Activated gamma-delta T cell treated with Interleukin-2 at 50 U/mL for 16 hours (primary cell): ENCODE measurements around the gene HIPK3.
"Not testable (repeated sequence)": the region's sequence is repeated elsewhere in the genome, so short reads cannot be mapped to it uniquely, and the experiment has no call there.

Source experiments
- DNase-seq: peaks from one replicate; pipeline ENCODE4 v3.0.0-alpha.2; 2020

The HIPK3 gene

DNA sequence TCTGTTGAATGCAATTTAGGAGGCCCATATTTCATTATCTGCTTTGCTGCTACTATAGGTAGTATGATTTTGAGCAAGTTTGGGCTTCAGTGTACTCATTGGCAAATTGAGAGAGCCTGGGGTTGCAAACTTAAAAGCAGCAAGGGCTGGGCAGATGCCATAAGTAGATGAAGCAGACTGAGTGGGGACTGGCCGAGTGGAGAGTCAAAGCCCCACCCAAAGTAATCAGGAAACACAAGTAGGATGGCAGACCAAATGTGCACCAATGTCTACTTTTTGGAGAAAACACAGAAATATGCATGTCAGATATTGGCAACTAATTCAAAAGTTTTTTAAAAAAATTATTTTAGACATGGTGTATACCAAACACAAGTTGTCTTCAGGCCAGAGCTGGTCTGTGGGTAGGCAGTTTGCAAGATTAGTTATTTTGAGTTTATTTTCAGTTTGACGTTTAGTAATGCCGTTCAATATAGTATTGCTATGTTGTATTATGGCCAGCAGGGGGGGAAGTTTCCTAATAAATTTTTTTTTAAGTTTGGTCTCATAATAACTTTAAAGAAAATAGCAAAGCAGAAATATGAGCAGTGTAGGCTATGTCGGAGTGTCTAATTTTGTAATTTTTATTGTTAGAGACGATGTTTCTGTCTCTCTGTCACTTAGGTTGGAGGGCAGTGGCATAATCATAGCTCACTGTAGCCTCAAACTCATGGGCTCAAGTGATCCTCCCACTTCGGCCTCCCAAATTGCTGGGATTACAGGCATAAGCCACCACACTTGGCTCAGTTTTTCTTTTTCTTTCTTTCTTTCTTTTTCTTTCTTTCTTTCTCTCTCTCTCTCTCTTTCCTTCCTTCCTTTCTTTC, 105.1 kb downstream of the HIPK3 start:
- DNase-seq: no peak

DNA sequence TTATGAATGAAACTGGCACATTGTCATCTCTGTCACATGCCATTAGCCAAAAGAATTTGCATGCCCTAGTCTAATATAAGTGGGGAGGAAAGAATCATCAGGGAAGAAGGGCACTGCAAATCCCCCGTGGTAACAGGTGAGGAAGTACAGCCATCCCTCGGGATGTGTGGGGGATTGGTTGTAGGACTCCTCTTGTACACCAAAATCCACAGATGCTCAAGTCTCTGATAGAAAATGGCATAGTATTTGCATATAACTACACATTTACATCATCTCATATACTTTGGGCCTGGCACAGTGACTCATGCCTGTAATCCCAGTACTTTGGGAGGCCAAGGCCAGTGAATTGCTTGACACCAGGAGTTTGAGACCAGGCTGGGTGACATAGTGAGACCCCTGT, 109.7 kb downstream of the HIPK3 start:
- DNase-seq: no peak

DNA sequence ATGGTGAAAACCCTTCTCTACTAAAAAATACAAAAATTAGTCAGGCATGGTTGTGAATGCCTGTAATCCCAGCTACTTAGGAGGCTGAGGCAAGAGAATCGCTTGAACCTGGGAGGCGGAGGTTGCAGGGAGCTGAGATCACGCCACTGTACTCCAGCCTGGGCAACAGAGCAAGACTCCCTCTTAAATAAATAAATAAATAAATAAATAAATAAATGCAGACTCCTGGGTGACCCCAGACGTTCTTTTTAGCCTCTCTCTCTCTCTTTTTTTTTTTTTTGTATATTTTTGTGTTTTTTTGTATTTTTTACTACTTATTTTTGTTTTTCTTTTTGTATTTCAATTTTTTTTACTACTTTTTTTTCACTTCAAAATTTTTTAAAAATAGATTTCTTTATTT, 111.3 kb downstream of the HIPK3 start:
- not testable (repeated sequence) for DNase-seq

DNA sequence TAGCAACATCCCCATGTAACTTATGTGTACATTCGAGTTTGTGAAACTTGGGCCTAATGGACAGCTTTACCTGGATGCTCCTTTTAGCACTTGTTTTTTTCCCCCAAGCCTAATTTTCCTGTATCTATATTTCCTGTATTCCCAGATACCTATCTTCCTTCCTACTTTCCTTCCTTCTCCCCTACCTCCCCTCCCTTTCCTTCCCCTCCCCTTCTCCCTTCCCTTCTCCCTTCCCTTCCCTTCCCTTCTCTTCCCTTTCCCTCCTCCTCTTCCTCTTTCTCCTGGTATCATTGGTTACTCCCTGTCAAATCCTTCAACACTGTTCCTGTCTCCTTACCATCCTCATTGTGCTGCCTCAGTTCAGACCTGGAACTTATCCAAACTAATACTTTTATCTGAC, 111.8 kb downstream of the HIPK3 start:
- DNase-seq: no peak

DNA sequence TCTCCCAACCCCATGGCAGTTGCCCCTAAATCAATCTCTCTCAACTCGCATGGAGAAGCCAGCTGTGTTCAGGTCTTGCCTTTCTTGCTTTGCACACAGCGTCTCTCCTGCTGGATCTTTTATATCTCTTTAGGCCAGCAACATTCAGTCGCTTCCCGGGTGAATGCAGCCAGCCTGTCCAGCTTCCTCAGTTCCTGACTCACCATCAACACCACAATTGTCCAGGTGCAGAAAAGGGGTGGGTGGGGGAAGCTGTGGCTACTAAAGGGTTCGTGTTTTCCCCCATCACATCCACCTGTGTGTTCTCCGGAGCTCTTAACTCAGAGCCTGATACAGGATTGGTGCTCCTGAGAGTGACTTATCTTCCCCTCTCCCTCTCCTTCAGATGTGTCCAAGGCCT, 116.5 kb downstream of the HIPK3 start:
- no peak for DNase-seq

DNA sequence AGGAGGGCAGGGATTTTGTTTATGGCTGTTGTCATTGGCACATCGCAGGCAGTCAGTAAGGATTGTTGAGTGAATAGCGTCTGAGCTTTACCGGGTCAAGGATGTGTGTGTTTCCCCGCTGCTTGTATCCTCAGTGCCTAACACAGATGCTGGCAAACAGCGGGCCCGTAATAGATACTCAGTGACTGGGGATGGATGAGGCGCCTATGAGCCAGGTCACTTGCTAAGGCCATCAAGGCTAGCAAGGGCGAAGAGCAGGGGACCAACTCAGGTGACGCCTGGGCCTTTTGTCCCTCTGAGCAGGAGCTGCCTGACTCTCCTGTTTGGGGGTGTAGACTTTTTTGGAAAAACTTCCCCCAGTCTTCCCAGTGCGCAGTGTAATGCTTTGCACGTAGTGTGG, 118.1 kb downstream of the HIPK3 start:
- no peak for DNase-seq

DNA sequence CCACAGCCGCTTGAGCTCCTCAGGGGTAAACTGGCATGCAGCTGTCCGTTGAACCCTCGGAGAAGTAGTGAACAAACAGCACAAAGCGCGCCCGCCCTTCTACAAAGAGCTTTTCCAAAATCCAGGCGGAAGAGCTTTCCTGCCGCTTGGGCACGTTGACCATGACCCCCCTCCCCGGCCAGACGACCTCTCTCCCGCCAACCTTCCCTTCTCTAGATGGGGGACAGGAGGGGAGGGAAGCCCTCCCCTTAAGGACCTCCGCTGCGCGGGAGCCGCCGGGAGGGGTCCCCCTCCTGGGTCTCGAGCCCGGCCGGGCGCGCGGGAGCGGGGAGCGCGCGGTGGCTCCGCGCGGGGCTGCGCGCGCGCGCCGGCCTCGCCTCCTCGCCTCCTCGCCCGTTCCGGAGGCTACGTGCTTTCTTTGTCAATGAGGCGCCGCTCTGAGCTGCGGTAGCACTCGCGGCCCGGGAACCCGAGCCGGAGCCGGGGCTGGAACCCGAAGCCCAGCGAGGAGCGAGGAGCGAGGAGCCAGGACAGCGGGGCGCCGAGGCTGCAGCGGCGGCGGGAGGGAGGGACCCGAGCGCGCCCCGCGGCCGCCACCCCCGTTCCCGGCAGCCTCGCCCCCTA, 118.6 kb downstream of the HIPK3 start, which contains the start of gene KIAA1549L:
Gene KIAA1549L, plus strand, starts transcription at position 421 of the 624 bp plus-strand sequence.
- no peak for DNase-seq

DNA sequence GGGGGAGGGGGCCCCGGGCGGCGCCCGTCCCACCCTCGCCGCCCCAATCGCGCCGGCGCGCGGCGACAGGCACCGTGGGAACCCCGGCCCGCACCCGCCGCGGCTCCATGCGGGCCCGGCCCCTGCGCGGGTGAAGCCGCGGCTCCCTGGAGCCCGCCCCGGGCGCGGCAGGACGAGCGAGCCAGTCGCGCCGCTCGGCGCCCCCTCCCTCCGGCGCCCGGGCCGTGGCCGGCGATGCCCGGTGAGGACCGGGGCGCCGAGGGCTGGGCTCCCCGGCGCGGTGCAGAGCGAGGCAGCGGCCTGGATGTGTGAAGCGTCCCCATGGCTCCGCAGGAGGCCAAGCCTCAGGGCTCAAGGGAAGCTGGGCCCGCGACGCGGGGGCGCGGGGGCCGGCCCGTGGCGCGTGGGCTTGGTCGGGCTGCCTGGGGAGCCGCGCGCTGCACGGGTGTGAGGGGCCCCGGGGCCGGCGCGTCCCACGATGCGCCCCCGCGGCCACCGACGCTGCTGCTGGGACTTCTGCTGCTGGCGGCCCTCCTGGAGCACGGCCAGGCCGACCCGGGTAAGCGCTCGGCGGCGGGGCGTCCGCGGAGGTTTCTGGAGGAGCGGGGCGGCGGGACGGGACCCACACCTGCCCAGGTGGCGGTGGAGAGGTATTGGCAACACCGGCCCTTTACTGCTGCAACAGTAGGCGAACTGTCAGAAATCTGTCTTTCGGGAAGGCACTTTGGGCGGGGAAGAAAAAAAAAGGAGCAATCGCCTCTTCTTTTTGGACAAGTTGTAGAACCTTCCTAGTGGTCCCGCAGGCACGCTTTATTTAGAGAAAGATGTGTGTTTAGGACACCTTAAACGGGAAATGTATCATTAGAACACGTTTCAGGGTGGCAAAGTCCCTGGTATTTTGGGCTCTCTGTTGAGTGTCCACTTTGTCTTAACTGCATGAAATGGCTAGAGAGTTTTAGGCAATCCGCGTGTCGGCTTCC, 119.4 kb downstream of the HIPK3 start:
- no peak for DNase-seq

DNA sequence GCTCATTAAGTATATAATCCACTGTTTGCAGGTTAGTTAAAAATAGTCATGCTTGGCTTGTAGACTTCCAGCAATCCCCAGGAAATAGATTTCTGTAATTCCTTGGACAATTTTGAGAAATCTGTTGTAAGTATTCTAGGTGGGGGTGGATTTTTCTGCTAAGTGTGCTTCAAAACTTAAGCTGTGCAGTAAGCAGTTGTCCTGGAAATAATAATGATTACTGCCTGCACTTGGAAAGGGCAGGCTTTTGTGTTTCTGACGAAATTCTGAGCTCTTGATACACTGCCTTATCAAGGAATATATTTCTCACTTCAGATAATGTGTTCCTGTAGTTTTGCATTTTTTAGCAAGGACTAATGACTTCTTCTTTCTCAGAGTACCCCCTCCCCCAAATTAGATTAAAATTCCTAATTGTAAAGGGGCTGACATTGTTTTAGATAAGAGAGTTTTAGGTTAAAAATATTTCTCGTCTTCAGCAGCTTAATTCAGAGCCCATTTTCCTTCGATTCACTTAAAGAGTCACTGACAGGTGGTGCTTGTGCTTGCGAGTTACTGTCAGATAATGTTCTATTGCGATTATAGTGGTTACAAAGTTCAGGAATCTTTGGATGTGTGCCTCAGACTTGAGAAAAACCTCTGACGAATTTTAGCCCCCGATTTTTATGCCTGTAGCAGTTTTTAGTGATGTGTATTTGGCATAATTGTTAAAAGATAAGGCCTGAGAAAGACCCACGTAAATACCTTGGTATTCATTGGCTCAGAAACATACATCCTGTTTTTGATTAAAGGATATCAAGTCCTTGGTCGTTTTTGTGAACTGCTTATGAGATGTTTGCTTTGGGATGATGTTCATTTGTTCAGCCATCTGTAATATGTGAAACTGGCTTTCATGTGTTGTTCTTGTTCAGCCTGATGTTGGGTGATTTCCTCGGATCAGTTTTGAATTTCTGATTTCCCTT, 120.5 kb downstream of the HIPK3 start:
- no peak for DNase-seq

DNA sequence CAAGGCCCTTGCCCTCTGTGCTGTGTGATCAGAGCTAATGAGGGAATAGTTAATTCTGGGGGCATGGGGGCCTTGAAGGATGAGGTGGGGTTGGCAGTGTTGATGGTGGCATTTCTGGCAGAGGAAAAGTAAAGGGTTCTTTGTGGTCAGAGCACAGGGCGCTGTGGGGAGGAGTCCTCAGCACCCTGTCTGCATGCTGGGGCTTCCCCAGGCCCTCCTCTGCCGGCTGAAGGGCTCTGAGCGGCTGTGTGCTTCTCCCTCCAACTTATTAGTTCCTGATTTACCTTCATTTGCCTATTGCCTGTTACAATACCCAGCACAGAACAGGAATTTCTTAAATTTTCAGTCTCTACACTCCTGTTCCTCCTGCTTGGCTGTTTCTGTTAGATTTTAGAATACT, 122.8 kb downstream of the HIPK3 start:
- DNase-seq: no peak

DNA sequence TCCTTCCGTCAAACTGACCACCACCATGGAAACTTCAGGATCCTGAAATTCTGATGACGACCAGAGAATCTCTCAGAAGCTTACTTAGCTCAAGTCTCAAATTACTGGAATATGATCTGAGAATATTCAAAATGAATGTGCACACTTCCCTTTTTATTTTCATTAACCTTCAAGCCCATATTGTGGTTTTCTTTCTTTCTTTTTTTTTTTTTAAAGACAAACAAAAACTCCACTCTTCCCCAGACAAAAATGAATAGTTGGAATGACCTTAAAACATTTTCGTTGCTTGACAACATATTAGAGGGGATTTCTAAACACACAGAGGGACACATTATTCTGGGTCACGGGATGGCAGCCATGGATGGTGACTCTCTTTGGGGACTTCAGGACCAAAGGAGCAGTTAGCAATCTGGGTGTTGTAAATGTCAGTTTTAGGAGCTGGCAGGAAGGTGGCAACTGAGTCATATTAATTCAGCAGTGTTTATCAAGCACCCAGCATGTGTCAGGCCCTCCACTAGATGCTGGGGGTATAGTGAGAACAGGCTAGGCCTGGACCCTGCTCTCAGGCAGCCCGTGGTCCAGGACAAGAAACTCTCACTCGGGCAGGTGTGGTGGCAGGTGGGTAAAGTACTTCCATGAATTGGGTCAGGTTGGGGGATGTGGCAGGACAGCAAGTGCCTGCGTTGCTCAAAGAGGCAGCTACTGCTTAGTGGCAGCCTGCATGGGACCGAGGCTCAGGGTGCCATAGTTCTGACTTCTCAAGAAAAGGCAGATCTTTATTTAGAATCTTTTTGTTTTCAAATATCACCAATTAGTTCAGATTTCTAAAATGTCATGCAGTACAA, 126.1 kb downstream of the HIPK3 start:
- DNase-seq: no peak

DNA sequence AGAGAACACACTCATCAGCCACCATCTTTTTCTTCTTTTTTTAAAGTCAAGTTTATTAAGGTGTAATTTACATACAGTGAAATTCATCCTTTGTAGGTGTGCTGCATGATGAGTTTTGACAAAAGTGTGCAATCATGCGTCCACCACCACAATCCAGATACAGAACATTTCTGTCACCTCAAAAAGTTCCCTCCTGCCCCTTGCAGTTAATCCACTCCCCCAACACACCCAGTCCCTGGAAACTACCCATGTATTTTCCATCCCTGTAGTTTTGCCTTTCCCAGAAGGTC, 126.7 kb downstream of the HIPK3 start:
- DNase-seq: no peak

DNA sequence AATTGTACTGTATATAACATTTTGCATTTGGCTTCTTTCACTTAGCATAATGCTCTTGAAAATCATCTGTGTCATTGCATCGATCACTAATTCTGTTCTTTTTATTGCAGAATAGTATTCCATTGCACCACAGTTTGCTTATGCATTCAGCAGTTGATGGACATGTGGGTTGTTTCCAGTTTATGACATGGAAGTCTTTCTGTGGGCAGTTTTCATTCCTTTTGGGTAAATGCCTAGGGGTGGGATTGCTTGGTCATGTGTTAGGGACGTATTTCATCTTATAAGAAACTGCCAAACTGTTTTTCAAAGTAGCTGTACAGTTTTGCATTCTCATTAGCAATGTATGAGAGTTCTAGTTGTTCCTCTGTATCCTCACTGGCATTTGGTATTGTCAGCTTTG, 127.0 kb downstream of the HIPK3 start:
- DNase-seq: no peak

DNA sequence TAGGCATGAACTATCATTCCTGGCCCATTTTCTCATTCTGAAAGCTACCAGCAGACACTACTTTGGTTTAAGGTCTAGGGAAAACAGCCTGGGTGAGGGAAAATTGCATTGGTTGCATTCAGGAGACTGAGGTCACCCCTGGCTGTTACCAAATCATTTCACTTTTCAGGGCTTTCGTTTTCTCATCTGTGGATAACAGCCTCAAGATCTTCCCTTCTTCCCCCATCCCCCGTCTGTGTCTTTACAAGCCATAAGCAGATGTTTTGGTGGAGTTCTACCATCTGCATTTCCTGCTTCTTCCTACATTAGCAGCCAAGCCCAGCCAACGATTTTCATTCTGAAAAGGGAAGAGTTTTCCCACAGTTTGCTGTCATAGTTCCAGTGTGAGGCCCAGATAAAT, 130.4 kb downstream of the HIPK3 start:
- no peak for DNase-seq

DNA sequence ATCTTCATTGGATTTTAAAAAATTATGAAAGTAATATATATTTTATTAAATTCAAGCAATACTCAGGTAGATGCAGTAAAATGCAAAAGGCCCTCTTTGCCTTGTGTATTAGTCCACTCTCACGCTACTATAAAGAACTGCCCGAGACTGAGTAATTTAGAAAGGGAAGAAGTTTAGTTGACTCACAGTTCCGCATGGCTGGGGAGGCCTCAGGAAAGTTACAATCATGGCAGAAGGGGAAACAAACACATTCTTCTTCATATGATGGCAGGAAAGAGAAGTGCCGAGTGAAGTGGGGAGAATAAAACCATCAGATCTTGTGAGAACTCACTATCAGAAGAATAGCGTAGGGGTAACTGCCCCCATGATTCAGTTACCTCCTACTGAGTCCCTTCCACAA, 130.8 kb downstream of the HIPK3 start:
- no peak for DNase-seq

DNA sequence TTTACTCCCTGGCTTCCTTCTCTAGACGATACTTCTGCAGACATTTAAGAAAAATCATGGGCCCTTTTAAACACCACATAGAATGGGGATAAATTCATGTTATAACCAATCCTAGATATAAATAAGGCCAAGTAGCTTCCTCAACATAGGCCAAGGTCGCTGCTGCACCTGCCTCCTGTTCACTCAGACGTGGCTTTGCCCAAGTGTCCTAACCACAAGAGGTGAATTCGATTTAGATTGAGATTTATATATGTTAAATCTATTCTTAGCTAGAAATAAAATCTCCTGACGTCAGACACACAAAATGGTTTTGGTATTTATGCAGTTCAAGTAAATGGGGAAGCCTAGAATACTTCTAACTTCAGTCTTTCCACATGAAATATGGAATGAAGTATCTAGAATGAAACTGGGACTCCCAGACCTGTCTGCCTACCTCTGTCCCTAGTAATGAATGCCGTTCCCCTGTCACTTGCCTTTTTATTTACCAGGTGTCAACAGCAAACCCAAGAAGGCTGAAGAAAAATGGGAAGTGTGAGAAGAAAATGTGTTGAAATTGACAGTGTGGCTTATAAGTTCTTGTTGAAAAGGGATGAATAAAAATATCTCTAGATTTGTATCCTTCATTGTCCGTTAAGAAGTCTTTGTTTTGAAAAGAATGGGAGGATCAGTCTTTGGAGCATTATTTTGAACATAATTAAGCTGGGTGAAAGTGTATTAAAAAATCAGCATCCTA, 131.8 kb downstream of the HIPK3 start:
- DNase-seq: no peak

DNA sequence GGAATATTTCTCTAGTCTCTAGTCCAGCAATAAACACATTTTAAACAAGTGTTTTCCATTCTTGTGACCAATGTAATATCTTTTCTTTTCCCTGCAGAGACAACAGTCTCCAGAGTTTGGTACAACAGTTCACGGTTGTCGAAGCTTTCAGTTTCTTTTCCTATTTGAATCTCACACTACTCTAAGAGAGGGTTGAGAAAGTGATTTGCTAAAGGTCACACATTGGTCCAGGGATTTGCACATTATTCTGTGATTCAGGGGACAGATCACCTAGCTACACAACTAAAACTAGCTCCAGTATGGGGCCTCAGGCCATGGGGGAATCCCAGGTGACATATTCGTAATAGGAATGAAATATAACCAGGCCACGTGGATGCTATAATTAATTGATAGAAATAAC, 132.5 kb downstream of the HIPK3 start:
- no peak for DNase-seq

DNA sequence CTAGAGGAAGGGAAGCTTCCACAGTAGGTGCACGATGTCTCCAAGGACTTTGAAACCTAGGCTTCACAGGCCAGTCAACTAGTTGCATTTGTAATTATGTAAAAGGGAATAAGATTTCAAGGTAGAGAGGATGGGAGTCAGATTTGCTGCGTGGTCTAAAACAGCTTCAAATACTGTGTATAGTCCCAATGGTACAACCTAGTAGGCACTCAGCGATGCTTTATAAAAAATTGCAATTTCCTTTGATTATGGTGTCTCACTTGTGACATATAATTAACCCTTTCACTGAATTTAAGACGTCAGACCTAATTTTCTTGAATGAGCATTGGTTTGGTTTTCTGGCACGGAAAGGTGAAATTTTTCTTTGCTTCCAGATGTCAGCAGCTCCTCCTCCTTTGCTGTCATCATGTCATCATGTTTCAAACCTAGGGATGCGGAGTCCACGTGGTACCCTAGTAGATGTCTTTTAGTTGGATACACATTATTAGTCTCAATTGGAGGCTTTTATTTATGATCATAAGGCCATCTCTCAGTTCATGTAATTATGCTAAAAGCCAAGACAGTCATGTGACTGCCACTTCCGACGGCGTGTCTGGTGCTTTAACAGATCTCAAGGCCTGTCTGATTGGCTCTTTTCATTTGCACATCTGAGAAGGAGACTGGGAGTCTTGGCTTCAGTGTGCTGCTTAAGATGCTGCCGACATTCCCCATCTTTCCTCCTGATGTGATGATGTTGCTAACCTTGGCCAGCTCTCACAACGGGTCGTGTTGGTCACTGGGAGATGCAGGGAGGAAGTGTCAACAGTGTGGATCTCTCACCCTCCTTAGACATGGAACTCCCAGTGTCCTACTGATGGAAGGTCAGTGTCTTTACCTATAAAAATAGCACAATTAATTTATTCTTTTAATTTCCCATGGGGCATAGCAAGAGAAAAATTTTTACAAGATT, 134.0 kb downstream of the HIPK3 start:
- DNase-seq: no peak

DNA sequence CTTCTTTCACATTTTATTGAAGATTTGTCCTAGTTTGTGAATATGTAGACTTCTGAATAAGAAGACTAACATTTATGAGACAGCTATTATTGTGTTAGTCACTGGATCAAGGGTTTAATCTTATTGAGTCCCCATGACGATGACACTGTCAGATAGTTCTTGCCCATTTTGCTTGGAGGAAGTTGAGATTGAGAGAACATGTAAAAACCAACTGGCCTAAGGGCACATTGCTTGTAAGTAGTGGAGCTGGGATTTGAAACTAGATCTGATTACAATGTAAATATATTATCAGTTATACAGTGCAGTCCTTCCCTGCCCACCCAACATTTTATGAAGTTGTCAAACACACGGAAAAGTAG, 134.7 kb downstream of the HIPK3 start:
- DNase-seq: no peak
